Thoracic aorta (tissue), 2 donors: ENCODE data around the gene SLC18B1. TPM values are rescaled to one million over a fixed set of nuclear protein-coding genes. Genes with fewer than 3 reads are reported as not detected.

Experiments
- ATAC-seq: fragments of 150-250 bp; one replicate; pipeline ENCODE4 v1.8.0; 2017; ENCODE audit warnings: low read depth; ENCODE audit not compliant: insufficient number of reproducible peaks, low FRiP score
- DNase-seq: peaks from one replicate; pipeline ENCODE4 v3.0.0-alpha.2; 2020; ENCODE audit warnings: low spot score
- H3K27ac ChIP-seq, 2 donors: fragments of 200-600 bp; sonication (generic); 1 replicate in 1 of 2; 2 replicates in 1 of 2; pipeline ENCODE4 v1.5.1; 2016; ENCODE audit warnings: mild to moderate bottlenecking in 2 of 2, moderate library complexity in 2 of 2
- H3K27me3 ChIP-seq: fragments of 200-600 bp; sonication (generic); replicated peaks from 2 replicates; pipeline ENCODE4 v1.6.0; 2016; ENCODE audit warnings: mild to moderate bottlenecking; ENCODE audit not compliant: insufficient read depth
- H3K36me3 ChIP-seq: fragments of 200-600 bp; sonication (generic); one replicate; pipeline ENCODE4 v1.5.1; 2016
- H3K4me1 ChIP-seq, 2 donors: fragments of 200-600 bp; sonication (generic); 1 replicate in 1 of 2; 2 replicates in 1 of 2; pipeline versions ENCODE4 v1.5.1 to v1.6.0; 2016; ENCODE audit warnings: low read depth in 2 of 2, mild to moderate bottlenecking in 1 of 2; ENCODE audit not compliant: control insufficient read depth in 1 of 2
- H3K4me3 ChIP-seq: fragments of 200-600 bp; sonication (generic); 2 replicates; pipeline ENCODE4 v1.5.1; 2016; ENCODE audit warnings: mild to moderate bottlenecking
- H3K9me3 ChIP-seq: fragments of 200-600 bp; sonication (generic); 2 replicates; pipeline ENCODE4 v1.5.1; 2016
- CTCF ChIP-seq: fragments of 200-600 bp; sonication (generic); IDR thresholded peaks from one replicate; pipeline ENCODE4 v1.5.1; 2019; ENCODE audit warnings: antibody characterized with exemption
- total RNA-seq, 2 donors: library from RNA; depleted of rRNA; stranded (reverse); fragments of >200 nt; gene quantifications; one replicate each; pipeline versions ENCODE4 v1.1.0 to v1.2.3, GENCODE V29; 2016

Gene SLC18B1
- total RNA-seq, 2 donors from 2014 or later, result 3.9 to 6.1 TPM

- ATAC-seq (no peak), DNase-seq (no peak)
- no peak overlapping the region for H3K27ac ChIP-seq
- H3K36me3 ChIP-seq, result no peaks in the 10 kb centered on the region
- H3K4me1 ChIP-seq, result peaks cover 5 to 8% of the 10 kb centered on the region in 2 donors
- TF ChIP-seq CTCF, result no peak
- H3K4me3 ChIP-seq, result no peak overlapping the region
- H3K27me3 ChIP-seq, result no peaks in the 10 kb centered on the region
- H3K9me3 ChIP-seq, result no peaks in the 10 kb centered on the region
These were observed 65.2 kb downstream of the SLC18B1 start for GRCh38 chr6:132733283-132733682.

- Histone ChIP-seq H3K27me3 (no peaks in the 10 kb centered on the region), H3K4me3 (no peak overlapping the region), H3K4me1 (peaks cover 5 to 8% of the 10 kb centered on the region in 2 donors), H3K27ac (no peak overlapping the region), H3K36me3 (no peaks in the 10 kb centered on the region), H3K9me3 (no peaks in the 10 kb centered on the region)
- DNase-seq (no peak), ATAC-seq (no peak)
- TF ChIP-seq CTCF, result no peak
These were observed 67.4 kb downstream of the SLC18B1 start for GRCh38 chr6:132731086-132731485.

GRCh38 chr6:132730560-132730959 is 67.9 kb downstream of the SLC18B1 start:
- peaks cover 5 to 8% of the 10 kb centered on the region in 2 donors for H3K4me1 ChIP-seq
- ATAC-seq (no peak), DNase-seq (no peak)
- no peak for TF ChIP-seq CTCF
- H3K36me3 ChIP-seq, result no peaks in the 10 kb centered on the region
- H3K27me3 ChIP-seq, result no peaks in the 10 kb centered on the region
- H3K4me3 ChIP-seq, result no peak overlapping the region
- no peaks in the 10 kb centered on the region for H3K9me3 ChIP-seq
- no peak overlapping the region for H3K27ac ChIP-seq

GRCh38 chr6:132728616-132729015 is 69.8 kb downstream of the SLC18B1 start:
- H3K36me3 ChIP-seq, result no peaks in the 10 kb centered on the region
- DNase-seq, result no peak
- H3K4me3 ChIP-seq, result no peak overlapping the region
- no peak overlapping the region for H3K27ac ChIP-seq
- H3K4me1 ChIP-seq, result no peaks in the 10 kb centered on the region
- H3K27me3 ChIP-seq, result no peaks in the 10 kb centered on the region
- no peaks in the 10 kb centered on the region for H3K9me3 ChIP-seq
- no peak for TF ChIP-seq CTCF
- ATAC-seq, result no peak

- TF ChIP-seq CTCF, result no peak
- DNase-seq (no peak), ATAC-seq (no peak)
- Histone ChIP-seq H3K4me1 (no peaks in the 10 kb centered on the region), H3K9me3 (no peaks in the 10 kb centered on the region), H3K36me3 (no peaks in the 10 kb centered on the region), H3K27me3 (no peaks in the 10 kb centered on the region), H3K4me3 (no peak overlapping the region), H3K27ac (no peak overlapping the region)
These were observed 71.8 kb downstream of the SLC18B1 start for GRCh38 chr6:132726608-132726975.
